IPS-NIHi7 (cell line): ENCODE results near the gene FAF1.

Experiments used
- DNase-seq: peaks from one replicate; pipeline ENCODE4 v3.0.0; 2012; ENCODE audit warnings: mixed read lengths; ENCODE audit errors: extremely low spot score

Gene FAF1

DNA sequence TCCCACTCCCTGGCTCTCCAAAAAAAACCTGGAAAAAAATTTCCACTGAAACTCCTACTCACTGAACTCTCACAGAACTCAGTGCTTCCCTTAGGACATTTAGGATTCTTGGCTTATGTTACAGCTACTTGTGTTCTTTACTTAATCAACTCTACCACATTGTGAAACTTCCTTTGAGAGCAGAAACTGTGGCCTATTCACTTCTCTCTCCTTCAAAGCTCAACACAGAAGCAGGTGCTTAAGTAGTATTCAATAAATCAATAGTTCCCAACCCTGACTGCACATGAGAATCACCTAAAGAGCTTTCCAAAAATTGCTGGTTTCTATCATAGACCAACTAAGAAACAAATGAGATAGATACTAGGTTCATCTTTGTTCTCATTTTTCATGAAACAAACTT, 468.9 kb downstream of the FAF1 start:
- DNase-seq, result no peak

DNA sequence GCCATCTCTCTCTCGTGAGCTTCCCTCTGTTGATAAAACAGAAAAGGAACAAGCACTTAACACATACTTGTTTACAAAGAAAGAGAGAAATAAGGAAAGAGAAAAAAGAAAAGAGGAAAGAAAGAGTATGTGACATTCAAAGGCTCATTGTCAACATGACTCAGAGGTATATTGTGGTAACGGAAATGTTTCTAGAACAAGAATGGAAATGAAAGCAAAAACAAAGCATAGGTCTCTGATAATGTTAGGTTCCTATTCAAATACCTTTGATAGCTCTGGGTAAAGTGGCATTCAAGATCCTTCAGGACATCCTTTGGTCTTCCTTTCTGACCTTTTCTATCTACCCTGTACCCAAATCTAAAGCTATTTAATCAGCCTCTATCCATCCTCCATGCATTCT, 469.4 kb downstream of the FAF1 start:
- no peak for DNase-seq

DNA sequence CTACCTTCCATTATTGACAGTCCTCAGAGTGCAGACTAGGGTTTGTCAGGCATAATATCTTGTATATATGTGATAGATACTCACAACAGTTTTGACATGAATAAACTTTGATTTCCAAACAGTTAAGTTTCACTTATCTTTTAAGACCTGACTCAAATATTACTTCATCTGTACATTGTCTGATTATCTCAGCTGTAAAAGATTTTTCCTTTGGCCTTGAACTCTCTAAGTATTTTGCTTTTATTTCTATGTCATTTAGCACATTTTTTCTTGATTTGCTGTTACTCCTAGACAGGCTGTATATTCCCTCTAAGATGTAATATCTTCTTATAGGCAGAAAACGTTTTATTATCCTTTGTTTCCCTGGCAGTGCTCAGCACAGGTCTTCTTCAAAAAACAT, 471.2 kb downstream of the FAF1 start:
- no peak for DNase-seq

DNA sequence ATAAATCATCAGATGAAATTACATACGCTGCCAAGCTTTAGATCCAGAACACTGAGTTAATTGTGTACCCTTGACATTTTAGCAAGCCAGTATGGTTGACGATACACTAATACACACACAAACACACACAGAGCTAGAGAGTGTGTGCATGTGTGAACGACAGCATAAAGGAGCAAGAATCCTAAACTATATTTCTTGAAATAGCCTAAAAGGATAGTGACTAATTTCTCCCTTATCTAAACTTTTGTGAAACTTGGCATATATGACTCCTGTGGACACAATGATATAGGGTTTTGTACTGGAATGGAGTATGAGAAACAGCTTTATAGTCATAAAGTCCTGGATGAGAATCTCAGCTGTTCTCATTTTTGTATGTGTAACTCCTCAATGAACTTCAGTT, 471.7 kb downstream of the FAF1 start:
- no peak for DNase-seq

DNA sequence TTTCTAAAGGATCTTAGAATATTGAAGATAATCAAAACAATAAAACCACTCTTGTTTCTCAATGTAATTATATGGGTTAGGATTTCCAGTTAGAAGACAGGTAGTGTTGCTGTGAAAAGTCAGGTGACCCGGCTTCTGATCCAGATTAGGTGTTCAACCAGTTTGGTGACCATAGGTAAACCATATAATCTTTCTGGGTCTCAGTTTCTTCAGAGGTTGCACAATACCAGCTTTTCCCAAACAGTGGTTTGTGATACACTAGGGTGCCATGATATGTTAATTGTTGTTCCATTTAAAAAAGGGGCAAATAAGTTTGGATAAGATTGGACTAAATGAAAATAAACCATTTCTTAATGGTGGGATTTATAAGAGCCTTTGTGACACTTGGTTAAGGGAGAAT, 472.3 kb downstream of the FAF1 start:
- DNase-seq, result no peak

DNA sequence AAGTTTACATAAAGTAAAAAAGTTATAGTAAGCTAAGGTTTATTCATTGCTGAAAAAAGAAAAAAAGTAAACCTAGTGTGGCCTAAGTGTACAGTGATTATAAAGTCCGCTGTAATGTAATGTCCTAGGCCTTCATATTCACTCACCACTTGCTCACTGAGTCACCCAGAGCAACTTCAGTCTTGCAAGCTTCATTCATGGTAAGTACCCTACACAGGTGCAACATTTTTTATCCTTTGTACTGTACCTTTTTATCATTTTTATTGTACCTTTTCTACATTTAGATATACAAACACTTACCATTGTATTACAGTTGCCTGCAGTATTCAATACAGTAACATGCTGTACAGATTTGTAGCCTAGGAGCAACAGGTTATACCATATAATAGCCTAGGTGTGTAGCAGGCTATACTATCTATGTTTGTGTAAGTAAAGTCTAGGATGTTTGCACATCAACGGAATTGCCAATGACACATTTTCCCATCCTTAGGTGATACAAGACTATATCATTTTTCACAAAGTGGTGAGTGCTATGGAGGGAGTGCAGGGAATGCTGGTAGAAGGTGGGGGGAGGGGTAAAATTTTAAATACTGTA, 478.8 kb downstream of the FAF1 start:
- no peak for DNase-seq

DNA sequence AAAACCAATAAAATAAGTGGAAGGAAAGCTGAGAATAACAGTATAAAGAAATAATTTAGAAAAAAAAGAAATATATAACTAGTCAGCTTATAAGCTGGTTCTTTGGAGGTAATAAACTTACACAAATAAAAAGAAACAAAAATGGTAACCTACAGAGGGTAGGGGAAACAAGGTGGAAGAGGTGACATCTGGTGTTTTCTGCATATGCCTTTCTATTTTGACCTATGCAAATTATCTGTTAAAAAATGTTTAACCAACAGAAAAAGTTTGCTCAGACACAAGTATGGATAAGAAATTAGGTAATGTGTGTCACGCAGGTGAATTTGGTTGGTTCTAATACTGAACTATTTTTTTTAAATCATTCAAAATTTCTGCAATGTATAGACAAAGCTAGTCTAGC, 483.3 kb downstream of the FAF1 start:
- no peak for DNase-seq

DNA sequence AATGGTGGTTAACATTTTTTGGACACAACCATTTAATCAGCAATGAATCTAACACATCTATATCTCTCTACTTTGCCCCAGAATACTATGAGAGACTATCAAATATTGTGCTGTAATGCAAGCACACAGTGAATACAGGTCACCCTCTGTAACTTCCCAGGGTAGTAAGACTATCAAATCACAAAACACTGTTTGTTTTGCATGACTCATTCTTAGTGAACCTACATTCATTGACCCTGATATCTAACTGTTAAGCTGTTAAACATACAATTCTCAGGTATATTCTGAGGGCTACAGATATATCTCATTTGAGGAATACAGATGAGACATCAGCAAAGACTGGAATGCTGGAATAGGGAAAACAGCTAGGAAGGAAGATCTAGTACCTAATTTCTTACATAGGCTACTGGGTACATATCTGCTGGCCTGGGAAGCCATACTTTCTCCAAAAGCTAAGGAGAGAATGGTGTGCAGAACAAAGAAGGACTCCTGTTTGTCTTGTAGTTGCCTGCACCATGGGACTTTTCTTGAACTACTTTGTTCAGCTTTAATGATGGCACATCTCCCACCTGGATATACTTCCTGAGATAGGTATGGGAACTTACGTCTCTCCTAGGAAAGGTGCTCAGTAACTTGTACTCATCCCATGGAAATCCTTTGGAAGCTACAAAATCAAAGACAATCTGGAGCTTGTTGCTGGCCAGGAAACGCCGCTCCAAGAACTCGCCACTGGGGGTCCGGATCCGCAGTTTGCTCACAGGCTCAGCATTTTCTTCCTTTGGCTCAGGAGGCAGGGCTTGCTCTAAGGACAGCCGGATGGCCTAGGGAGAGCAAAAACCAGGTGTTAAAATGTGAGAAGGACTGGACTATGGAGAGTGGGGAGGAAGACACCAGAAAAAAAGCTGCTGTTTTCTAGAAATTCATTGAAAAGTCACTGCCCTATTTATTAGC, 484.9 kb downstream of the FAF1 start:
- DNase-seq, result peak; percentile 70

DNA sequence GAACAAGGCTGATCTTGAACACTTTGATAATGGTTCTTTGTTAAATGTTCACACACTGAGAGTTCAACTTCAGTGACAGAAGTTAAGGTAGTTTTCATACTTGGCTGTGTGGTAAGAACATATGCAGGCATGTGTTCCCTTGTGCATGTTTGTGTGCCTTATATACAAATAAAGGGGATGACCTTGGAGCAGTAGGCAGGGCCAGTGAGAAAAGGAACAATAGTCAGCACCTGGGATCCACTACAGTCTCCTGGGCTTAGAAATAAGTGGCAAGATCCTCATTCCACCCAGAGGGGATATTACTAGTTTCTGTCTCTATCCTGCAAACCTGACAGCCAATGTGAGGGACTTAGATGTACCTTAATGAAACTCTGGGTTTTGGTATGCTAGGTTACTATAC, 486.6 kb downstream of the FAF1 start:
- DNase-seq, result no peak

DNA sequence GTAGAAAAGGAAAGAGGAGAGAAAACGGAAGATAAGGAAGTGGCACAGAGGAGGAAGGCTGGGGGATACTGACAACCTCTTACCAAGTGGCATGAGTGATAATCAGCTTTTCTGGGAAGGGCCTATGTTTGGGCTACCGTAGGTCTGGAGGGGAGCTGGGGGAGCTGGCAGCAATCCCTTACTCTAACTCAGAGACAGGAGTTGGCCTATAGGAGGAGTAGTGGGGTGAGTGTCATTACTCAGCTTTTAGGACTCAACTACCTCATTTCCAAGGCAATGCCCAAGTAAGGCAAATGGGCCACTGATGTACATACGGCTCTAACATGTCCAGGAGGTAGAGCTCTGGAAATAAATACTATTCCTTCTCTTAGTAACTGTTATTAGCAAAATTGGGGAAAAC, 488.1 kb downstream of the FAF1 start:
- peak; percentile 14 for DNase-seq

DNA sequence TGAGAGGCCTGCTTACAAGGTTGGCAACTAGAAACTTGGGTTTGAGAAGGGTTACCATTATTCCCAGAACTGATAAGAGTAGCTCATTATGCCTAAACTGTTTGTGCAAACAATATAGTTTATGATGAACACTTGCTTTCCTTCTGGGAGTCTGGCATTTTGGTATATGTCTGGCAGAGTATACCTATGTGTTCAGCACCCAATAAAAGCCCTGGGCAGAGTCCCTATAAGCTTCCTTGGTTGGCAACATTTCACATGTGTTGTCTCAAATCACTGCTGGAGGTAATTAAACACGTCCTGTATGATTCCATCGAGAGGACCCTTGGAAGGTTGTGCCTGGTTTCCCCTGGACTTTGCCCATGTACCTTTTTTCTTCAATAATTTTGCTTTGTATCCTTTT, 497.1 kb downstream of the FAF1 start:
- no peak for DNase-seq

DNA sequence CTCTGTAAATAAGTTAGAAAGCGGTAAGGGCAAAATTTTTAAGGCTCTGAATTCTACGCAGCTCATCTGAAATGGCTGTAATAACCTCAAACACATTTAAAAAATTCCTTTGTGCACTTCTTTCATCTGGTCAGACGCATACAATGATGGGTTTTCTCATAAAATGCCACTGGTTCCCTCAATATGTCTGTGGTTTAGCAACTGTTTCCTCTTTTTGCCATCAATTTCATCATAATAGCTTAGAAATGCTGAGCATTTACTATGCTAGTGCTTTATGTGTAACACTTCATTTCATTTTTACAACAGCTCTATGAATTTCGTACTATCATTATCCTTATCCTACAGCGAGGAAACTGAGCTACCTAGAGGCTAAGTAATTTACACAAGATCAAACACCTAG, 501.6 kb downstream of the FAF1 start:
- no peak for DNase-seq

DNA sequence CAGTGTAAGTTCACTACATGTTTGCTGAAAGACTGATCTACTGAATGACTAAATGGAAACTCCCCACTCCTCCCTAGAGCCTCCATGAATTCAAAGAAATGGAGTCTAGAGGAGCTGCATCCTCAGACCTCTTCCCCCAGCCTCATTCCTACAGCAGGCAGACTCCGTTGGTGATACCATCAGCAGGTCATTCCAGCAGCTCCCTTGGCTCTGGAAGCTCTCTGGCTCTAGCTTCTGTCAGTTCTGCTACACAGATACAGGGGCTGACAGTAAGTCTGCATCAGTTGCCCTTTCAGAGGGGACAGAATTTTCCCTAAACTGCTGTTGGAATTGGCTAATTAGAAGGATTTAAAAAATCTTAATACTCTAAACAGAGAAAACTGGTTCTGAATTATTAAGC, 505.2 kb downstream of the FAF1 start:
- no peak for DNase-seq

DNA sequence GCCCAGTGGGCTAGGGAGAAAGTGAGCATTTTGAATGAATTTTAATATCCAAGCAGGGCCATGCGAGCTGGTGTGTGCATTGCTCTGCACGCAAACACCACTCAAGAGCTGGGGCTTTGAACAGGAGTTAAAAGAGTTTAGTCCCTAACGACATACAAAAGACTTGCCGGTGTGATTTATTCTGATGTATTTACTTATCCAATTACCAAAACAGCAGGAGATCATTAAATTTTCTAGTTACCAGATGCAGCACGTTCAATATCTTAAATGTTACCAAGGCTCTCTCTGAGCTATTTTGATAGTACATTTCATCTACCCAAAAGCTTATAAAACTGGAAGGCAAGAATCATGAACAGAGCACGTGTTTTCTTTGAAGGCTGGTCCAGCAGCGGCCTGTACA, 506.8 kb downstream of the FAF1 start:
- DNase-seq, result no peak

DNA sequence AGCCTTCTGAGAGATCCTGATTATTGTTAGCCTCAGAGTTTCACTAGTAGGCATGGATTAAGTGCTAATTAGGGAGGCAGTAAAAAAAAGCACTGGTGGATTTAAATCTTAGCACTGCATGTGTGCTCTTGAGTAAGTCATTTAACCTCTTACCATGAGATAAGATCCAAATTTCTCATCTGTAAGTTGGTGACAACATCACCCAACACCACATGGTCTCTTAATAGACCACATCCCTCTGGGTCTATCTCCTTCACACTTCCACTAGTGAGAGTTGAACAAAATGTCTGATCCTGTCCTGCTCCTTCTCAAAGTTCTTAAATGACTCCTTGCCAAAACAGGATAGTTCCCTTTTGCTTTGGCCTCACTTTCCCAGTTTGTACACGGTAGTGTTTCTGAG, 507.4 kb downstream of the FAF1 start:
- no peak for DNase-seq

DNA sequence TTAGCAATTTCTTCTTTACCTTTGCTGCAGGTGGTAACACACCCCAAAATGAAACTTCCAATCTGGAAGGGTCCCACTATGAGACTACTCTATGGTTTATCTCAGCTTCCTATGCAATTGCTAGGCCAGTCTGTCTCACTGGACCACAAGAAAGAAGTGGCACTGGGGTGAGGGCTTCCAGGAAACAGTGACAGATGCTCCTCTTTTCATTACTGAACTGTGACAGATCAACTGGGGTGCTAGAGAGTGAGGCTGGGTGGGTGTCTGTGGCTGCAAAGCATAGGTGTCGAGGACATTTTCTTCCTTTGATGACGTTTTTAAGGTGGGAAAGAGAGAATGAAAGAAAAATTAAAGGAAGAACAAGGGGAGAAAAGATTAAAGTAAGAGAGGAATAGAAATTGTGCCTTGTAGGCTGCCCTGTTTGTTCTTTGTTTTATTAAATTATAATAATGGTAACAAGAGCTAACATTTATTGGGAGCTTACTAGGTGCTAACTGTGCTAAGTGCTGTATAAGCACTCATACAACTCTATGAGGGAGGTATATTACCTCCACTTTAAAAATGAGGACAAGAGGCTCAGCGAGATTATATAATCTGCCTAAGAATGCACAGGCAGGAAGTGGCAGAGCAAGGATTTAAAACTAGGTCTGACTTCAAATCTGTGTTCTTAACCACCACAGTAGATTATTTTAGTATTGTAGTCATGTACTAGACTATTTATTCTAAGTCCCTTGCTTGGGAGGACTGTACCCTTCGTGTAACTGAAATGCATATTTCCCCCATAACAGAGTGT, 509.0 kb downstream of the FAF1 start:
- no peak for DNase-seq

DNA sequence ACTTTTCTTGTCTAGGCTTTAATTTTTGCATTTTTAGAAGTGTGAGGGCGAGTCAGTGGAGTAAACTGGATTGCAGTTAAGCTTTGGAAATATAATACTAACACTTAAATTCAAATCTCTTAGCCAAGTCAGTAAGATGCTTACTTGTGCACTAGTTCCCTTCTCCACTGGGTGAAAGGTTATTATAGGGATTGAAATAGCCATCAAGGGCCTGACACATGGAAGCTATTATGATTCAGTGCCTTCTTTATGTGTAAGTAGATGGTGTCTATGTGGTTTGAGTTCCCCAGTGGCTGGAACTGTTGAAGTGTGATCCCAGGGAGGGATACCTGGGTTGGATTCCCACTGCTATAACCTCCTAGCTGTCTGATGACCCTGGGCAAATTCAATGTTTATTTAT, 512.1 kb downstream of the FAF1 start:
- DNase-seq, result no peak

DNA sequence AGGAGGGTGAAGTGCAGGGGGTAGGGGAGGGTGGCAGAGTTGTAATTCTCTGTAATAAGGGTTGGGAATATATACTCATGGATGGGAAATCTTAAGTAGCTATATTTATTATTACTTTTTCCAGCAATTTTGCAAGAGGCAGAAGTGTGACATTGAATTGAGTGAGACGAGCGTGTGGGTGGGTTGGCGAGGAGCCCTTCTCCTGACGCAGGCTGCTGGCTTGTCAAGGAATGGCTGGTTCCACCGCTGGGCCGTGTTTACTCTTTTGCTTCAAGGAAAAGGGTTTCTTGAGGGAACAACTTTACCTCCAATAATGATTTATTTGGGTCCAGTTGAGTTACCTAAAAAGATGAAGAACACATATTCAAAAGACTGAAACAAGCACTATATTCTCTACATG, 518.9 kb downstream of the FAF1 start:
- DNase-seq, result no peak

DNA sequence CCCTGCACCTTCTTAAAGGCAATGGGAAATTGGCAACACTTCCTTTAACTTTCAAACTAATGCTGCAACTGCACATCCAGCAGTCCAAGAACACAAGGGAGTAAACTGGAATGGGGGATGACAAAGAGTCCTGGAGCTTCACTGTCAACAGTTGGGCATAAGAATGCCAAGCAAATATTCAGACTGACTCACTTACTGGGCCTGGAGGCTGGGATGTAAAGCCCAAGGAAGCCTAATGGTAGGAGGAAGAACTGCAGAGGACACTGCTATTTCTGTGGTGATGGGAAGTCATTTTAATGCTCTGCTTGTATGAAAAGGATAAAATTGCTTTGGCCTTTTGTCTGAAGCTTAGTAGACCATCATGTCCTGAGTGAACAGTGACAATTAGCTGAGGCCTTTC, 521.1 kb downstream of the FAF1 start:
- DNase-seq, result peak; percentile 26

DNA sequence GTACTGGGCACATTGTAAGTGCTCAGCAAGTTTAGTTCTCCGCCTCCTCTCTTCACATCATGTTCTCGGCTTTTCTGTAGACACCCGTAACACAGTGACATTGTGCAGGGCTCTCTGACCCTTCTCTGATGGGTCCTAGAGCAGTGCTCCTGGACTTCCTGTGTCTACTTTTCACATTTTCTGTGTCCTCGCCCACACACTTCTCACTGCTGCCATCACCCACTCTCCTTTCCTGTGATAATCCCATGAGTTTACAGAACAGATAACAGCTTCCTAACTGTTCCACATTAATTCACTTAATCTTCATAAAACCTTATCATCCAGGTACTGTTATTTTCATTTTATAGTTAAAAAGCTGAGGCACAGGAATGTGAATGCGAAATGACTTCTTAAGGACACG, 523.6 kb downstream of the FAF1 start:
- DNase-seq, result no peak

DNA sequence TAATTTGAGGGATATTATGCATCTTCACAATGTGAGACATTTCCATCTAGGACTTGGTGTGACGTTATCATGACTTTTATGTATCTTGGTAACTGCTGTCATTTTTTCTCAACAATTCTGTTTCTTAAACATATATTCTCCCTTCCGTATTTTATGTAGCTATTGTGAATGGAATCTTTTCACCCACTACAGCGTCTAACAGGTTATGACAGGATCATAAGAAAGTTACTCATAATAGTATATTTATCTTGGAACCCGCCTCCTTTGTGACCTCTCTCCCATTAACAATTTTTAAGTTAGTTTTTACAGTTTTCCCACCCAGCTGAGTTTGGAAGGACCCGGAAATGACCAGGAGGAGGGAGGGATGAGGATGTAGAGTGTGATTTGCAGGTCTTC, 530.1 kb downstream of the FAF1 start:
- no peak for DNase-seq
